H1 (cell line): ENCODE measurements around the gene TDRD12. TPM values are rescaled to one million over a fixed set of nuclear protein-coding genes. Genes with fewer than 3 reads are reported as not detected.
"Not testable (repeated sequence)": the region's sequence is repeated elsewhere in the genome, so short reads cannot be mapped to it uniquely, and the experiment has no call there.

Source experiments
- CTCF ChIA-PET: fragments of 300-600 bp; sonication (Branson Sonifier 250); formaldehyde crosslinking; loops from one replicate; lab custom pipeline; 2021; ENCODE audit not compliant: partially characterized antibody; lab: Charles Lee
- POLR2A ChIA-PET: fragments of 300-600 bp; sonication (Branson Sonifier 250); formaldehyde crosslinking; loops from one replicate; lab custom pipeline; 2021; ENCODE audit warnings: inconsistent platforms; ENCODE audit not compliant: partially characterized antibody; lab: Charles Lee
- DNase-seq, 2 experiments: peaks; one replicate each; pipeline versions ENCODE4 v3.0.0 to v3.0.0-alpha.2; 2010 to 2022; ENCODE audit warnings: low spot score in 2 of 2, low read depth in 1 of 2, mixed read lengths in 1 of 2
- FAIRE-seq: peaks from 2 replicates; lab custom pipeline; 2011; peaks lifted over from hg19 to GRCh38; lab: Jason Lieb, UNC
- H2AFZ ChIP-seq: 2 replicates; pipeline ENCODE4 v1.8.1; 2012; ENCODE audit warnings: low read length, inconsistent platforms
- H2AK5ac ChIP-seq: 2 replicates; pipeline ENCODE4 v1.6.1; 2013; ENCODE audit warnings: low read depth, low read length
- H2BK120ac ChIP-seq: replicated peaks from 2 replicates; pipeline ENCODE3; 2013; ENCODE audit warnings: low read depth, low read length, inconsistent platforms
- H2BK12ac ChIP-seq: 2 replicates; pipeline ENCODE4 v1.6.1; 2013; ENCODE audit warnings: low read depth, low read length
- H2BK15ac ChIP-seq: 2 replicates; pipeline ENCODE4 v1.6.1; 2013; ENCODE audit warnings: low read length
- H2BK20ac ChIP-seq: 2 replicates; pipeline ENCODE4 v1.6.1; 2013; ENCODE audit warnings: low read length
- H2BK5ac ChIP-seq: 2 replicates; pipeline ENCODE4 v1.6.1; 2013; ENCODE audit warnings: low read depth, low read length
- H3K14ac ChIP-seq: 2 replicates; pipeline ENCODE4 v1.6.1; 2013; ENCODE audit warnings: inconsistent platforms; ENCODE audit not compliant: insufficient read length
- H3K18ac ChIP-seq: 2 replicates; pipeline ENCODE4 v1.6.1; 2013; ENCODE audit warnings: low read length; ENCODE audit errors: extremely low read depth
- H3K23ac ChIP-seq: 2 replicates; pipeline ENCODE4 v1.6.1; 2013; ENCODE audit warnings: inconsistent platforms; ENCODE audit not compliant: insufficient read length
- H3K23me2 ChIP-seq: 2 replicates; pipeline ENCODE4 v1.6.1; 2013; ENCODE audit warnings: low read depth, low read length
- H3K27ac ChIP-seq: 2 replicates; pipeline ENCODE4 v1.6.1; 2011; ENCODE audit warnings: low read depth, low read length, inconsistent platforms
- H3K27me3 ChIP-seq, 4 experiments: replicated peaks in 1 of 4; 1 replicate in 1 of 4; 2 replicates in 3 of 4; pipeline versions ENCODE4 v1.6.1 to v1.8.1; 2011 to 2013; ENCODE audit warnings: low read length in 3 of 4, mild to moderate bottlenecking in 3 of 4, inconsistent platforms in 2 of 4, mixed read lengths in 2 of 4, moderate library complexity in 1 of 4; ENCODE audit not compliant: control insufficient read depth in 3 of 4, insufficient read depth in 3 of 4; ENCODE audit errors: extremely low read depth in 1 of 4
- H3K36me3 ChIP-seq, 4 experiments: 2 replicates each; pipeline versions ENCODE4 v1.6.1 to v1.8.1; 2011 to 2013; ENCODE audit warnings: mild to moderate bottlenecking in 4 of 4, low read length in 3 of 4, moderate library complexity in 2 of 4, control low read depth in 1 of 4, inconsistent platforms in 1 of 4; ENCODE audit not compliant: insufficient read depth in 4 of 4, control insufficient read depth in 2 of 4
- H3K4ac ChIP-seq: replicated peaks from 2 replicates; pipeline ENCODE3; 2013; ENCODE audit warnings: low read length, low read depth, mixed read lengths, inconsistent platforms; ENCODE audit not compliant: insufficient read length
- H3K4me1 ChIP-seq, 4 experiments: replicated peaks in 1 of 4; 1 replicate in 1 of 4; 2 replicates in 3 of 4; pipeline versions ENCODE4 v1.6.1 to v1.8.1; 2011 to 2013; ENCODE audit warnings: low read length in 3 of 4, inconsistent platforms in 2 of 4, mixed read lengths in 1 of 4; ENCODE audit not compliant: insufficient read depth in 4 of 4, control insufficient read depth in 3 of 4
- H3K4me2 ChIP-seq, 2 experiments: 2 replicates each; pipeline versions ENCODE4 v1.6.1 to v1.8.1; 2011 to 2013; ENCODE audit warnings: low read depth in 2 of 2, low read length in 2 of 2, control low read depth in 1 of 2, inconsistent platforms in 1 of 2, mild to moderate bottlenecking in 1 of 2; ENCODE audit not compliant: insufficient read depth in 1 of 2
- H3K4me3 ChIP-seq, 4 experiments: fragments of 200-600, 300-600 bp in 1 of 4; sonication (generic), shearing (Covaris generic), sonication (Bioruptor Twin) in 1 of 4; 2 replicates each; pipeline versions ENCODE4 v1.5.1 to v1.8.1; 2011 to 2016; ENCODE audit warnings: low read length in 4 of 4, low read depth in 3 of 4, control low read depth in 2 of 4, inconsistent platforms in 2 of 4, mild to moderate bottlenecking in 2 of 4, mixed read lengths in 1 of 4, moderate library complexity in 1 of 4; ENCODE audit not compliant: insufficient read depth in 2 of 4; ENCODE audit errors: extremely low read depth in 1 of 4
- H3K56ac ChIP-seq: replicated peaks from 2 replicates; pipeline ENCODE3; 2013; ENCODE audit warnings: low read depth, mild to moderate bottlenecking, mixed read lengths, low read length, inconsistent platforms; ENCODE audit not compliant: insufficient read length
- H3K79me1 ChIP-seq: 2 replicates; pipeline ENCODE4 v1.6.1; 2013; ENCODE audit warnings: low read depth, low read length, control low read depth
- H3K79me2 ChIP-seq, 2 experiments: 2 replicates each; pipeline versions ENCODE4 v1.6.1 to v1.8.1; 2012 to 2013; ENCODE audit warnings: low read length in 2 of 2, mild to moderate bottlenecking in 2 of 2, inconsistent platforms in 1 of 2; ENCODE audit not compliant: insufficient read depth in 2 of 2, control insufficient read depth in 1 of 2
- H3K9ac ChIP-seq, 4 experiments: replicated peaks in 1 of 4; 1 replicate in 1 of 4; 2 replicates in 3 of 4; pipeline versions ENCODE4 v1.6.1 to v1.8.1; 2011 to 2013; ENCODE audit warnings: low read depth in 3 of 4, low read length in 3 of 4, control low read depth in 2 of 4, mild to moderate bottlenecking in 2 of 4, moderate library complexity in 2 of 4, inconsistent platforms in 1 of 4; ENCODE audit errors: extremely low read depth in 1 of 4
- H3K9me3 ChIP-seq, 2 experiments: 2 replicates each; pipeline versions ENCODE4 v1.6.1 to v1.8.1; 2012 to 2013; ENCODE audit warnings: mild to moderate bottlenecking in 2 of 2, moderate library complexity in 2 of 2, control low read depth in 1 of 2, inconsistent platforms in 1 of 2, low read depth in 1 of 2, low read length in 1 of 2, mixed read lengths in 1 of 2; ENCODE audit not compliant: insufficient read depth in 2 of 2
- H4K20me1 ChIP-seq, 2 experiments: replicated peaks in 1 of 2; 2 replicates each; pipeline versions ENCODE3 to v1.8.1; 2011 to 2013; ENCODE audit warnings: inconsistent platforms in 2 of 2, low read length in 2 of 2, mild to moderate bottlenecking in 1 of 2; ENCODE audit not compliant: insufficient read depth in 2 of 2, control insufficient read depth in 1 of 2
- H4K5ac ChIP-seq: 2 replicates; pipeline ENCODE4 v1.6.1; 2013; ENCODE audit warnings: low read length, low read depth, mixed read lengths, inconsistent platforms; ENCODE audit not compliant: insufficient read length
- H4K8ac ChIP-seq: 2 replicates; pipeline ENCODE4 v1.8.0; 2013; ENCODE audit warnings: mild to moderate bottlenecking, moderate library complexity, low read length, inconsistent platforms; ENCODE audit not compliant: insufficient read depth; ENCODE audit errors: extremely low read depth
- H4K91ac ChIP-seq: replicated peaks from 2 replicates; pipeline ENCODE3; 2013; ENCODE audit warnings: low read length, mixed read lengths, inconsistent platforms; ENCODE audit not compliant: insufficient read length
- WGBS, 2 experiments: shearing (Covaris generic) in 1 of 2; methylation state at CpG; one replicate each; pipeline versions ENCODE4 v1.1.6 to v1.1.7; 2013 to 2015; ENCODE audit warnings: low lambda C conversion rate in 2 of 2, mixed read lengths in 2 of 2, inconsistent platforms in 1 of 2, low coverage in 1 of 2, missing lambda C conversion rate in 1 of 2; ENCODE audit not compliant: insufficient replicate concordance in 2 of 2, insufficient coverage in 1 of 2, insufficient read length in 1 of 2; ENCODE audit errors: extremely low coverage in 1 of 2, missing lambda C conversion rate in 1 of 2; 5-methylcytosine and 5-hydroxymethylcytosine counted together
- polyA plus RNA-seq, 7 experiments: library from polyadenylated mRNA; depleted of rRNA in 3 of 7; stranded (reverse) in 5 of 7; unstranded in 2 of 7; fragments of >200 nt in 5 of 7; fragments of 200-250 nt in 2 of 7; gene quantifications; 1 replicate in 5 of 7; 2 replicates in 1 of 7; 4 replicates in 1 of 7; pipeline versions ENCODE4 v1.2.1 to v1.2.3, GENCODE V29; 2011 to 2013; ENCODE audit warnings: missing spikeins in 2 of 7, mixed read lengths in 2 of 7
- total RNA-seq: library from RNA; stranded (reverse); fragmentation: NEBNext Ultra II Directional; extraction: Animal tissue kit (Norgen Biotek cat#: 25700); gene quantifications from 2 replicates; pipeline ENCODE4 v1.2.1, GENCODE V29; 2021

Gene TDRD12
- total and polyA plus RNA-seq, 2 of the 8 experiments (the other 6 are each of a cell fraction or from before 2014, with no cell fraction given): 0.39 to 0.88 TPM

DNA sequence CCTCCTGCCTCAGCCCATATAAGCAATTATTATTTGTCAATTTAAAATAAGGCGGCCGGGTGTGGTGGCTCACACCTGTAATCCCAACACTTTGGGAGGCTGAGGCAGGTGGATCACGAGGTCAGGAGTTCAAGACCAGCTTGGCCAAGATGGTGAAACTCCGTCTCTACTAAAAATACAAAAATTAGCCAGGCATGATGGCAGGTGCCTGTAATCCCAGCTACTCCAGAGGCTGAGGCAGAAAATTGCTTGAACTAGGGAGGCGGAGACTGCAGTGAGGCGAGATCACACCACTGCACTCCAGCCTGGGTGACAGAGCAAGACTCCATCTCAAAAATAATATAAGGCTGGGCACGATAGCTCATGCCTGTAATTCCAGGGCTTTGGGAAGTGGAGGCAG, 137.3 kb downstream of the TDRD12 start:
- H4K5ac ChIP-seq, H3K9me3 ChIP-seq, H4K20me1 ChIP-seq, H2BK120ac ChIP-seq, H3K4me1 ChIP-seq, H2BK15ac ChIP-seq, H4K91ac ChIP-seq, DNase-seq, FAIRE-seq, H3K56ac ChIP-seq, H3K4ac ChIP-seq, H2BK5ac ChIP-seq, H3K14ac ChIP-seq, H3K9ac ChIP-seq, H3K18ac ChIP-seq, POLR2A ChIA-PET, H3K79me2 ChIP-seq, H3K23me2 ChIP-seq, H3K4me3 ChIP-seq, H2BK20ac ChIP-seq, H3K27me3 ChIP-seq, H2AFZ ChIP-seq, H3K79me1 ChIP-seq, H3K27ac ChIP-seq, H2AK5ac ChIP-seq, H3K36me3 ChIP-seq, H3K23ac ChIP-seq, H3K4me2 ChIP-seq, H2BK12ac ChIP-seq, H4K8ac ChIP-seq: not testable (repeated sequence)
- CTCF ChIA-PET: interaction anchor here (0.8 to 1.3 kb wide), 2 partner anchors 69 to 517 kb away, joined by 3 to 4 read pairs; no protein-coding TSS in a partner anchor
- 96% methylated on average over 7 of the region's 7 CpGs; no CpG with 5 or more reads in 1 of the 2 experiments for WGBS, 2 experiments
